ENCODE results near the gene CYP11A1.
"Not testable (repeated sequence)": the region's sequence is repeated elsewhere in the genome, so short reads cannot be mapped to it uniquely, and the experiment has no call there.

CYP11A1 gene

GRCh38 chr15:74396445-74397238 lies 29.2 kb upstream of the CYP11A1 start:
- H3K27ac Mint-ChIP-seq = peak overlapping the region; percentile 96
- DNase-seq (ENCODE audit: low spot score in 2 of 2) (peak; percentile 70 to 80), ATAC-seq (ENCODE audit: low read depth) (peak; percentile 78)
- H3K4me1 Mint-ChIP-seq = peaks cover 87% of the 10 kb centered on the region
- no peaks in the 10 kb centered on the region for H3K27me3 Mint-ChIP-seq
- no peaks in the 10 kb centered on the region for H3K36me3 Mint-ChIP-seq
- H3K9me3 Mint-ChIP-seq = no peaks in the 10 kb centered on the region
- H3K4me3 Mint-ChIP-seq = peak overlapping the region; percentile 68

DNA sequence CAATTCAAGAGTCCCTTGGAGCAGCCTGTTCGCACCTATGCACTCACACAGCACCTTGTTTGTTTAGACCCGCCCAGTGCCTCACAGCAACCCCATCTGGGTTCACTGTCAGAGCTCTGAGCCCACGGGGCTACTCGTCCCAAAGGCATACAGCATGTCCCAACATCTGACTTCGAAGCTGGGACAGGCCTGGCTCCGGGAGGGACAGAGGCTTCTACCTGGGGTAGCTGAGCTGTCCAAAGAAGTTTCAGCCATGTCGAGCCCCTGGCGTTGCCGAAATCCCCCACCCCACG lies 28.6 kb upstream of the CYP11A1 start:
- DNase-seq (ENCODE audit: low spot score in 2 of 2) (peak in 1 of 2 donors; percentile 37), ATAC-seq (ENCODE audit: low read depth) (peak; percentile 14)
- H3K27ac Mint-ChIP-seq = peak overlapping the region; percentile 96
- H3K36me3 Mint-ChIP-seq = no peaks in the 10 kb centered on the region
- peaks cover 86% of the 10 kb centered on the region for H3K4me1 Mint-ChIP-seq
- peak overlapping the region; percentile 59 for H3K4me3 Mint-ChIP-seq
- no peaks in the 10 kb centered on the region for H3K9me3 Mint-ChIP-seq
- H3K27me3 Mint-ChIP-seq = no peaks in the 10 kb centered on the region

DNA sequence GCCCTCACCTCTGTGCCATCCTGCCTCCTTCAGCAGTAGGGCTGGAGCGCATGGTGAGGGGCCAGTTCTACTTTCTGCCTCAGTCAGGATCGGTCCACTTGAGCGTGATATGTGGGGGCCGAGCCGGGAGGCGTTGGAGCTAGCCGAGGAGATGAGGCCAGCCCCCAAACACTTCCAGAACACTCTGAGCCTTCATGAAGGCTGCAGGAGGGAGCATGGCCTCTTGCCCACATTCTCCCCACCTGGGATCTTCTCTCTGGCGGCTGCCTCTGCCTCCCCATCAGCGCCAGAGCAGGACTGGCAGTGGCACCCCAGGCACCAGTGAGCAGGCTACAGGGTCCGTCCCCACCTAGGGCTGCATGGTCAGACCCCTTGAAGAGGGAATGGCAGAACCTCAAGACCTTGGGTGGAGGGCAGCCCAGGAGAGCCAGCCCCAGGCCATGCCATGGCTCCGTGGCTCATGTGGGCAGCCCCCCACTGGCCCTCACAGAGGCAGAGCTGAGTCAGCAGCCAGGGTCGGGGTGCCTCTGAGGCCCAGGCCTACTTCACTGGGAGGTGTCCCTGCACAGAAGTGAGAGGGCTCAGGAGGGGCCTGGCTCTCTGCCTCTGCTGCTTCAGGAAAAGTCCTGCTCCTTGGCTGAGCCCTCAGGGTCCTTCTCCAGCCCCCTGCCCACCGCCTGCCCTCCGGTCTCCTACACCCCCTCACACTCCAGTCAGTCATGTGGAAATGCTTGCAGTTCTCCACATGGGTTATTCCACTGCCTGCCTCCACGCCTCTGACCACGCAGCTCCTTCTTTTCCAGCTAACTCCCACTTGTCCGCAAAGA lies 28.1 kb upstream of the CYP11A1 start:
- ATAC-seq (ENCODE audit: low read depth) (no peak), DNase-seq (ENCODE audit: low spot score in 2 of 2) (no peak)
- H3K9me3 Mint-ChIP-seq = no peaks in the 10 kb centered on the region
- no peaks in the 10 kb centered on the region for H3K27me3 Mint-ChIP-seq
- no peaks in the 10 kb centered on the region for H3K36me3 Mint-ChIP-seq
- H3K27ac Mint-ChIP-seq = peak overlapping the region; percentile 96
- peak overlapping the region; percentile 59 for H3K4me3 Mint-ChIP-seq
- peaks cover 86% of the 10 kb centered on the region for H3K4me1 Mint-ChIP-seq

DNA sequence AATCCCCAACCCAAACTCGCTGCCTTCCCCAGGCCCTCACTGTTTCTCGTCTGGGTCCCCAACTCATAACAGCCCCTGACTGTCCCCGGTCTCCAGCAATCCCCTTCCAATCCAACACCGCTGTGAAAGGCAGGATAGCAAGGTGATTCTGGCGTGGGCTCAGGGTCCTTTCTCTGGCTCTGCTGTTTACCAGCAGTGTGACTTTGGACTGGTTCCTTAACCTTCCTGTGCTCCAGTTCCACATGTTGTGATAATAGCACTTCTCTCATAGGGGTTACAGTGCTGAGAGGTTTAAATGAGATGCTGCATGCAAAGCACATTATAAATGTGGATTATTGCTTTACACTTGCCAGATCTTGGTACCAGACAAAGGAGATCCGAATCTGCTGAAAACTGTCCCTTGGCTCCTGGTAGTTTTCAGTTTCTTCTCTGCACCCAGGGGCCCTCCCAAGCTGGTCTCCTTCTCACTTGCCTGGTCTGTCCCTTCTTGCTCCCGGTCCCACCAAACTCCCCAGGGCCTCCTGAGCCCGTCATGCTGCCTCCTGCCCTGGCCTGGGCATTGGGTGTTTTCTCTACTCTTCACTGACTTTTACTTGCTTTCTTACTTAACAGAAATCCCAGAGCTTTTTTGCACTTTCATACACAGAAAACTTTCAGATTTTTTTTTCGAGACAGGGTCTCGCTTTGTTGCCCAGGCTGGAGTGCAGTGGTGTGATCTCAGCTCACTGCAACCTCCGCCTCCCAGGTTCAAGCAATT lies 26.8 kb upstream of the CYP11A1 start:
- ATAC-seq (ENCODE audit: low read depth) (no peak), DNase-seq (ENCODE audit: low spot score in 2 of 2) (no peak)
- H3K4me1 Mint-ChIP-seq = peaks cover 84% of the 10 kb centered on the region
- no peaks in the 10 kb centered on the region for H3K27me3 Mint-ChIP-seq
- no peaks in the 10 kb centered on the region for H3K36me3 Mint-ChIP-seq
- no peak overlapping the region for H3K4me3 Mint-ChIP-seq
- H3K27ac Mint-ChIP-seq = peak overlapping the region; percentile 96
- no peaks in the 10 kb centered on the region for H3K9me3 Mint-ChIP-seq

- H3K36me3 Mint-ChIP-seq = no peaks in the 10 kb centered on the region
- no peak for DNase-seq (ENCODE audit: low spot score in 2 of 2)
- H3K9me3 Mint-ChIP-seq = no peaks in the 10 kb centered on the region
- H3K4me3 Mint-ChIP-seq = no peak overlapping the region
- peak overlapping the region; percentile 96 for H3K27ac Mint-ChIP-seq
- ATAC-seq (ENCODE audit: low read depth) = no peak
- peaks cover 77% of the 10 kb centered on the region for H3K4me1 Mint-ChIP-seq
- H3K27me3 Mint-ChIP-seq = no peaks in the 10 kb centered on the region
Observed at GRCh38 chr15:74393423-74393822, 26.0 kb upstream of the CYP11A1 start.

DNA sequence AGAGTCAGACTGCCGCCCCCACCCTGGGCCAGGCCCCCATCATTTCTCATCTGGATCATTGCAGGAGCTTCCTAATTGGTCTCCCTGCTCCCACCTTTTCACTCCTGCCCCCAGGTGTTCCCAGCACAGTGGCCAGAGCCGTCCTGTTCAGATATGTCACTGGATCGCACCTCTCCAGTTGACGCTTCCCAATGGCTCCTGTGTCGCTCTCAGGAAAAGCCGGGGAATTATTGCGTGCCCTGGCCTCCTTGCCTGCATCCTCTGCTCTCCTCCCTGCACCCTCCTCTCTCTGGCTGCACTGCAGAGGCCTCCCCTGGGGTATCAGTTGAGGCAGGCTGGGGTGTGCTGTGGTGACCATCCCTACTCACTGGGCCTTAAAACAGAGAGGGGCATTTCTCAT lies 25.5 kb upstream of the CYP11A1 start:
- Mint-ChIP-seq H3K27me3 (no peaks in the 10 kb centered on the region), H3K4me1 (peaks cover 72% of the 10 kb centered on the region), H3K4me3 (peak overlapping the region; percentile 52), H3K36me3 (no peaks in the 10 kb centered on the region), H3K9me3 (no peaks in the 10 kb centered on the region), H3K27ac (peak overlapping the region; percentile 96)
- ATAC-seq (ENCODE audit: low read depth) (no peak), DNase-seq (ENCODE audit: low spot score in 2 of 2) (no peak)

- Mint-ChIP-seq H3K36me3 (no peaks in the 10 kb centered on the region), H3K27ac (peak overlapping the region; percentile 96), H3K9me3 (no peaks in the 10 kb centered on the region), H3K4me1 (peaks cover 69% of the 10 kb centered on the region), H3K4me3 (peak overlapping the region; percentile 61), H3K27me3 (no peaks in the 10 kb centered on the region)
- ATAC-seq (ENCODE audit: low read depth) (no peak), DNase-seq (ENCODE audit: low spot score in 2 of 2) (no peak)
Observed at GRCh38 chr15:74392451-74392830, 25.0 kb upstream of the CYP11A1 start.

DNA sequence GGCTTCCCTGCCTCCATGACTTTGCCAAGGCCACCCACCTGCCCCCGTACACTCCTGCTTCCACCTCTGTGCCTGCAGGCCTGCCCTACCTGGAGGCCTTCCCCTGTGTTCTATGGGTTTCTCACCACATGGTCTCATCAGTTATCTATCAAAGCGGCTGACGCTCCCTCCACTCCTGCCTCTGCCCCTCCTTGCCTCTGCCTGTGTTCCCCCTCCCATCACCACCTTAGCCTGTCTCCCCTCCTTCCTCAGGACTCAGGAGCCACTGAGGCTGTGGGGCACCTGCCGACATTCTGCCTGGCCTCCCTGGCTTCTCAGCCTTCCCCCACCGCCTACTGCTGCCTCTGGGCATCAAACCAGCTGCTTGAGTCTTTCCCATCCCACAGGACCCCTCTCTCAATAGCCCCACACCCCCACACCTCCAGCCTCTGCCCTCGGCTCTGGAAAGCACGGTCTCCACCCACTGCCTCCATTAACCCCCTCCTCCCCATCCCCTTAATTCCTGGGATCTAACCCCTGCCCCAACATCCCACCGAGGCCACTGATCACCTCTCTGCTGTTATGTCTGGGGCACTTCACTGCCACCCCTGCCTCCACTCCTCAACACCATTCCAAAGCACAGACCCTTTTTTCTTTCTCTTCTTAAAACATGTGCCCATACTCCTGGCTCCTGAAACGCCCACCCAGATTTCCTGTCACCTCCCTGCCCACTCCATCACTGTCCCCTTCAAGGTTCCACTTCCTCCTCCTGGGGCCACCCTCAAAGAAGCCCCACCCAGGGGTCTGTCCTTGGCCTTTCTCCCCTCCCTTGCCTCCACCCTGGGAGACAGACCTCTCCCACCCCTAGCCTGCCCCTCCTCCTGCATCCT lies 24.4 kb upstream of the CYP11A1 start:
- H3K27ac Mint-ChIP-seq = peak overlapping the region; percentile 96
- H3K9me3 Mint-ChIP-seq = no peaks in the 10 kb centered on the region

DNA sequence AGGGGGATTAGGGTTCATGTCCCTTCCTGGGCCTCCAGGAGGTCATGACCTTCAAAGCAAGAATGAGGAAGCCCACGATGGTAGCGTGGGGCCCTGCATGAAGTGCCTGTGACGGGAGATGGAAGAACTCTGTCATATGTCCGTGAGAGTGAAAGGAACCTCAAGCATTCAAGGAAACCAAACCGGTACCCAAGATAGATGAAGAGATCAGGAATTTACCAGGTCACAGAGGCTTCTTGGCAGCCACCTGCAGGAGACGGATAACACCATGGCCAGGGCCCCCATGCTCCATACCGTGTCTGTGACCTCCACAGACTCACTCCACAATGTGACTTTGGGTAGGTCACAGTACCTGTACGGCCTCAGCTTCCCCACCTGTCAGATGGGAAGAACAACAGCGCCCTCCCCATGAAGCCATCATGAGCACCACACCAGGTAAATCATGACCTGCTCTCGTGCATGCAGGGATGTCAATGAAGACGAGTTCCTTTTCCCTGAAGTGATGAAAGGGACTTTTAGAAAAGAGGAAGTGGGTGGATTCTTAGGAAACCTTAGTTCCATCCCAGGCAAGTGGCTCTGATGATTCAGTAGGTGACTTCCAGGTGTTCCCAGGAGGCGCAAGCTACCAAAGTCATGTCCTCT lies 23.3 kb upstream of the CYP11A1 start:
- Mint-ChIP-seq H3K36me3 (no peaks in the 10 kb centered on the region), H3K27me3 (no peaks in the 10 kb centered on the region), H3K9me3 (no peaks in the 10 kb centered on the region), H3K4me1 (peaks cover 66% of the 10 kb centered on the region), H3K4me3 (peak overlapping the region; percentile 12), H3K27ac (peak overlapping the region; percentile 96)
- DNase-seq (ENCODE audit: low spot score in 2 of 2) = no peak
- ATAC-seq (ENCODE audit: low read depth) = peak; percentile 42

More for the DNA sequence above, 24.4 kb upstream of the CYP11A1 start:
- Mint-ChIP-seq H3K27me3 (no peaks in the 10 kb centered on the region), H3K4me1 (peaks cover 69% of the 10 kb centered on the region), H3K4me3 (peak overlapping the region; percentile 61), H3K36me3 (no peaks in the 10 kb centered on the region)
- no peak for DNase-seq (ENCODE audit: low spot score in 2 of 2)
- ATAC-seq (ENCODE audit: low read depth) = no peak

DNA sequence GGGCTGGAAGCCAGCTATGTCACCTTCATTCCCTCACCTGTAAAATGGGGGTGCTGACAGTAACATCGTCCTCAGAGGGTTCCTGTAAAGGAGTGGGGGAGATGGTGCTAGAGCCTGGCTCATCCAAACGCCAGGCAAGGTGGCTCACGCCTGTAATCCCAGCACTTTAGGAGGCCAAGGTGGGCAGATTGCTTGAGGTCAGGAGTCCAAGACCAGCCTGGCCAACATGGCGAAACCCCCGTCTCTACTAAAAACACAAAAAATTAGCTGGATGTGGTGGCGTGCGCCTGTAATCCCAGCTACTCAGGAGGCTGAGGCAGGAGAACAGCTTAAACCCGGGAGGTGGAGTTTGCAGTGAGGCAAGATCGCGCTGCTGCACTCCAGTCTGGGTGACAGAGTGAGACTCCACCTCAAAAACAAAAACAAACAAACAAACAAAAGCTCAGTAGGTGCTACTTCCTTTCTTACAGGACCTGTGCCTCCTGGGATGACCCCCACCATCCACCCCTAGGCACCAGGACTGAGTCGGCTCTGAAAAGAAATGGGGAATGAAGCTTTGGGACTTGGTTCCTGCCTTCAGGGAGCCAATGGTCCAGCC lies 22.7 kb upstream of the CYP11A1 start:
- DNase-seq (ENCODE audit: low spot score in 2 of 2); H3K4me3 Mint-ChIP-seq; ATAC-seq (ENCODE audit: low read depth); H3K36me3 Mint-ChIP-seq; H3K9me3 Mint-ChIP-seq; H3K27me3 Mint-ChIP-seq: not testable (repeated sequence)
- peak overlapping the region; percentile 96 for H3K27ac Mint-ChIP-seq
- H3K4me1 Mint-ChIP-seq = peaks cover 64% of the 10 kb centered on the region

GRCh38 chr15:74389241-74390048 lies 22.0 kb upstream of the CYP11A1 start:
- H3K36me3 Mint-ChIP-seq = no peaks in the 10 kb centered on the region
- no peak overlapping the region for H3K4me3 Mint-ChIP-seq
- H3K9me3 Mint-ChIP-seq = no peaks in the 10 kb centered on the region
- peaks cover 62% of the 10 kb centered on the region for H3K4me1 Mint-ChIP-seq
- H3K27ac Mint-ChIP-seq = peak overlapping the region; percentile 33
- DNase-seq (ENCODE audit: low spot score in 2 of 2) (no peak), ATAC-seq (ENCODE audit: low read depth) (no peak)
- no peaks in the 10 kb centered on the region for H3K27me3 Mint-ChIP-seq

GRCh38 chr15:74388363-74388951 lies 21.0 kb upstream of the CYP11A1 start:
- no peak for ATAC-seq (ENCODE audit: low read depth)
- H3K36me3 Mint-ChIP-seq = no peaks in the 10 kb centered on the region
- no peak for DNase-seq (ENCODE audit: low spot score in 2 of 2)
- H3K9me3 Mint-ChIP-seq = no peaks in the 10 kb centered on the region
- H3K27ac Mint-ChIP-seq = peak overlapping the region; percentile 33
- H3K27me3 Mint-ChIP-seq = no peaks in the 10 kb centered on the region
- peaks cover 61% of the 10 kb centered on the region for H3K4me1 Mint-ChIP-seq
- H3K4me3 Mint-ChIP-seq = no peak overlapping the region

Data from memory B cell (primary cell).